ENCODE measurements around the gene NRCAM.

NRCAM gene

DNA sequence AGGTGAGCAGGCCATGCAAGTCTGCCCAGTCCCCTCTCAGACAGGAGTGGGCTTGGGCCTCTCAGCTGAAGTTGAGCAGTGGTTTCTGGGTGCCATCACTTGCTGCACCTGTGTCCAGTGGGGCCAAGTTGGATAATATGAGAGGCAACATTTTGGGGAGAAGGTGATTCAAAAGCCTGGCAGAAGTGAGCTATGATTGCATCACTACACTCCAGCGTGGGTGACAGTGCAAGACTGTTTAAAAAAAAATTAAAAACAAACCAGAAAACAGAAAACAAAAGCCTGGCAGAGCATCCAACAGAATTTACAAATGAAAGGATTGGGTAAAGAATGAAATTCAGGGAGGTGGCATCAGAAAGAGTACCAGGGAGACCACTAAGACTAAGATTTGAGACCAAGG is 204.5 kb downstream of the NRCAM start:
- Histone ChIP-seq H3K27me3 (no peaks in the 10 kb centered on the region), H3K4me3 (ENCODE audit: low read depth, low read length) (no peak overlapping the region), H3K36me3 (no peaks in the 10 kb centered on the region), H3K4me1 (peaks cover 24% of the 10 kb centered on the region), H3K9me3 (no peaks in the 10 kb centered on the region)
- TF ChIP-seq, protein P1, sequence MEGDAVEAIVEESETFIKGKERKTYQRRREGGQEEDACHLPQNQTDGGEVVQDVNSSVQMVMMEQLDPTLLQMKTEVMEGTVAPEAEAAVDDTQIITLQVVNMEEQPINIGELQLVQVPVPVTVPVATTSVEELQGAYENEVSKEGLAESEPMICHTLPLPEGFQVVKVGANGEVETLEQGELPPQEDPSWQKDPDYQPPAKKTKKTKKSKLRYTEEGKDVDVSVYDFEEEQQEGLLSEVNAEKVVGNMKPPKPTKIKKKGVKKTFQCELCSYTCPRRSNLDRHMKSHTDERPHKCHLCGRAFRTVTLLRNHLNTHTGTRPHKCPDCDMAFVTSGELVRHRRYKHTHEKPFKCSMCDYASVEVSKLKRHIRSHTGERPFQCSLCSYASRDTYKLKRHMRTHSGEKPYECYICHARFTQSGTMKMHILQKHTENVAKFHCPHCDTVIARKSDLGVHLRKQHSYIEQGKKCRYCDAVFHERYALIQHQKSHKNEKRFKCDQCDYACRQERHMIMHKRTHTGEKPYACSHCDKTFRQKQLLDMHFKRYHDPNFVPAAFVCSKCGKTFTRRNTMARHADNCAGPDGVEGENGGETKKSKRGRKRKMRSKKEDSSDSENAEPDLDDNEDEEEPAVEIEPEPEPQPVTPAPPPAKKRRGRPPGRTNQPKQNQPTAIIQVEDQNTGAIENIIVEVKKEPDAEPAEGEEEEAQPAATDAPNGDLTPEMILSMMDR (IDR thresholded peaks at IDR 0.05; ENCODE audit: low read depth, low read length): no peak
- no peak for DNase-seq

DNA sequence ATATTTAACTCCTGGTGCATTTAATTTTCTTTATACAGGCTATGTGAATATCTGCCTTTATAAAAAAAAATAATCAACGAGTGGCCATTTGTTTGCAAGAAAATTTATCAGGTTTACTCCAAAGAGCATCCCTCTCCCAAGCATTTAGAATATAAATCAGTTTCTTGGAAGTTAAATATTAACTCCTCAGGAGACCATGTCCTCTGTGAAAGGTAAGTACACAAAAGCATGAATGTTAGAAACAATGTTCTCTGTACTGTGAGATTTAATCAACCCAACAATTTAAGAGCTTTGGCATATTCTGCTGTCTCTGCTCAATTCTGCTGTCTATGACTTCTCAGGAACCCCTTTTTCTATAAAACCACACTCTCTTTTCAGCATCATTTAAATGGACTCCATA is 206.8 kb downstream of the NRCAM start:
- TF ChIP-seq, protein P1 (IDR thresholded peaks at IDR 0.05; ENCODE audit: low read depth, low read length): no peak
- no peak for DNase-seq
- peaks cover 36% of the 10 kb centered on the region for H3K4me1 ChIP-seq
- no peak overlapping the region for H3K4me3 ChIP-seq (ENCODE audit: low read depth, low read length)
- H3K27me3 ChIP-seq: no peaks in the 10 kb centered on the region
- no peaks in the 10 kb centered on the region for H3K9me3 ChIP-seq
- no peaks in the 10 kb centered on the region for H3K36me3 ChIP-seq

DNA sequence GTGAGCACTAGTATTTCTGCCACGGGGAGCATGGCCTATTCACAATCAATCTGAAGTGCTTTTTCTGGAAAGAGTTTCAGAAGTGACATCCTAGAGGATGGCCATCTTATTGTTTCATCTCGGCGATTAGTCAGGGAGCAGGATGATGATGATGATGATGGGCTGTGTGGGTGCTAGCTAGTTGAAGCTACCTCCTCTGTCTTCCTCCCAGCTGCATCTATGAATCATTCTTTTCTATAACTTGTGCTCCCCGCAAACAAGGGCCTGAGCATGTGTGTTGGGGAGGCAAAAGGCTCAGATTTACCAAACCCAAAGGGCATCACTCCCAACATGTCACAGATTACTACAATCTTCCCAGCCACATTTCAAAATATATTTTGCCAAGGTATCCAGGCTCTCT is 207.4 kb downstream of the NRCAM start:
- Histone ChIP-seq H3K9me3 (no peaks in the 10 kb centered on the region), H3K4me1 (peaks cover 38% of the 10 kb centered on the region), H3K4me3 (ENCODE audit: low read depth, low read length) (no peak overlapping the region), H3K27me3 (no peaks in the 10 kb centered on the region), H3K36me3 (no peaks in the 10 kb centered on the region)
- no peak for DNase-seq
- TF ChIP-seq, protein P1 (IDR thresholded peaks at IDR 0.05; ENCODE audit: low read depth, low read length): no peak

DNA sequence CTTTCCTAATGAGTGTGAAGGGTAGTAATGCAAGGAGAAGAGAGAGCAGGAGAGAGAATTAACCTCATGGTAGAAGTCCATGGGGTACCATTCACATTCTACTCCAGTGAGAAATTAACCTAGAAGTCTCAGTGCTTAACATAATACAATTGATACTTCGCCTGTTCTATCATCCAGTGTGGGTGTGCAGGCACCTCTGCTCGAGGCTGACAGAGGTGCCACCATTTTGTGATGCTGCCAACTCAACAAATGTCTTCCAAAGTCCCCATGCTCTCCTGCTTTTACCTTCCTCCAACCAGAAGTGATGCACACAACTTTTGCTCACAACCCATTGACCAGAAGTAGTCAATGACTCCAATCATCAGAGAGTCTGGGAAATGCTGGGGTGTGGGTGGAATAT is 207.8 kb downstream of the NRCAM start:
- Histone ChIP-seq H3K9me3 (no peaks in the 10 kb centered on the region), H3K4me3 (ENCODE audit: low read depth, low read length) (no peak overlapping the region), H3K27me3 (no peaks in the 10 kb centered on the region), H3K36me3 (no peaks in the 10 kb centered on the region), H3K4me1 (peaks cover 41% of the 10 kb centered on the region)
- no peak for DNase-seq
- TF ChIP-seq, protein P1 (IDR thresholded peaks at IDR 0.05; ENCODE audit: low read depth, low read length): no peak

DNA sequence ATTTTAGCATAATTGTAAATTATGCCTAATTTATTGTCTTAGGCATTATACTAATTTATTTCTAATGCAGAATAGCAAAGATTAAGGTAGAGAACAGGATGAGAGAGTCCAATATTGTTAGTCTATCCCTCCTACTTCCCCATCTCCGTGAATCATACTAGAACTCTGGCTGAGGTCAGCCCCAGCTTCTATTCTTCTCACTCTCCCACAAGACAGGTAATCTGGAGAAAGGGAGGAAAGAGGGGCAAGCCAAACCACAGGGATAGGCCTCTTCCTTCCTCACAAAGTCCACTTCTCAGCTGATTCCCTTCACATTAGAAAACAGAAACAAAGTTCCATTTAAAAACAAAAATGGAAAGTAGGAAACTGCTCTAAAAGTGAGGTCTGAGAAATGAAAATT is 208.6 kb downstream of the NRCAM start:
- peaks cover 39% of the 10 kb centered on the region for H3K4me1 ChIP-seq
- H3K9me3 ChIP-seq: no peaks in the 10 kb centered on the region
- H3K36me3 ChIP-seq: no peaks in the 10 kb centered on the region
- DNase-seq: no peak
- TF ChIP-seq, protein P1 (IDR thresholded peaks at IDR 0.05; ENCODE audit: low read depth, low read length): no peak
- H3K27me3 ChIP-seq: no peaks in the 10 kb centered on the region
- no peak overlapping the region for H3K4me3 ChIP-seq (ENCODE audit: low read depth, low read length)

DNA sequence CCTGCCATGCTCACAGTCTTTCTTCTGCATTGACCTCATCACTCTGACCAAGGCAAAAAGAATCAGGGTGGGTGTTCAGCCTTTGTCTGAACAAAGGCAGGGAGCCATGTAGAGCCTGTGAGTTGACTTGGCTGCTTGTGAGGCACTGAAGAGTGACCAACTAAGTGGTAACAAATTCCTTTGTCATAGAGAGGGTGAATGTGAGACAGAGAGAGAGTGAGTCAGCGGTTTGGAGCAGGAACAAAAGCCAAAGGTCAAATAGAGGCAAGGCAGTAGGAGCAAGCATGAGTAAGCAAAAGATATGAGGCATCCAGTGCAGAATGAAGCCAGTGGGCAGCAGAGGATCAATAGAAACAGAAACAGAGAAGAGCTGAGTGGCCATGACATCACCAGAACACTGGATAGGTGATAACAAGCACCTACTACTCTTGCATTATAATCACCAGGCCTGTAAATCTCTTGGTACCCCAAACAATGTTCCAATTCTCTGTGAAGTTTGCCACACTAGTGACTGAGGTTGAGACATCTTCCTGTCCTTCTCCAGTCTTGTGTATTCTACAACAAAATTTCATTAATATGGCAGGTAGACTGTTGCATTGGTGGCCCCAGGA is 209.9 kb downstream of the NRCAM start:
- no peak for DNase-seq
- Histone ChIP-seq H3K4me3 (ENCODE audit: low read depth, low read length) (no peak overlapping the region), H3K4me1 (peaks cover 37% of the 10 kb centered on the region), H3K36me3 (no peaks in the 10 kb centered on the region), H3K27me3 (no peaks in the 10 kb centered on the region), H3K9me3 (no peaks in the 10 kb centered on the region)
- TF ChIP-seq, protein P1 (IDR thresholded peaks at IDR 0.05; ENCODE audit: low read depth, low read length): no peak

All from BE2C (cell line).